GM18498 (cell line): ENCODE results near the gene GRIA3.

Experiments used
- ATAC-seq: cut with Tn5 transposase; IDR thresholded peaks from one replicate; pipeline ENCODE4 v1.9.1; 2021; ENCODE audit warnings: mild to moderate bottlenecking, moderate library complexity; ENCODE audit not compliant: unreplicated experiment

The GRIA3 gene

DNA sequence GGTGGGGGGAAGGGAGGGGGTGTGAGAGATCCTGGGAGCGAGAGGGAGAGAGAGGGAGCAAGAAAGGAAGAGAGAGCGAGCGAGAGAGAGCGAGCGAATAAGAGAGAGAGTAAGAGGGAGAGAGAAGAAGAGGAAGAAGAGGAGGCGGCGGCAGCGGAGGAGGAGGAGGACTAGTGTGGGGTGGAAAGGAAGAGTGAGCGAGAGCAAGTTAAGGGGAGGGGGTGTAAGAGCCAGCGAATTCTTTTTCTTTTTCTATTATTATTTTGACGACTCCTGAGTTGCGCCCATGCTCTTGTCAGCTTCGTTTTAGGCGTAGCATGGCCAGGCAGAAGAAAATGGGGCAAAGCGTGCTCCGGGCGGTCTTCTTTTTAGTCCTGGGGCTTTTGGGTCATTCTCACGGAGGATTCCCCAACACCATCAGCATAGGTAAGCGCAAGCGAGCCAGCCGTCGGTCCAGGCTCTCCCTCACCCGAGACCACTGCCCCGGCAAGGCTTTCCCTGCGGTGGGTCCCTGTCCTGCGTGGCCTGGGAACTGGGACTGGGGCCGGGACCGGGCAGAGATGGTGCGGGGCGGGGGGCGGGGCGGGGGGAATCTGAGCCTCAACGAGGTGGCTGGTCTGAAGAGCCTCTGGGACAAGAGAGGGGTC is at the start of gene GRIA3:
Gene GRIA3 (plus strand): TSS at position 60 of the 647 bp plus-strand sequence. CDS start 258 bp downstream, at position 318.
- no peak for ATAC-seq

DNA sequence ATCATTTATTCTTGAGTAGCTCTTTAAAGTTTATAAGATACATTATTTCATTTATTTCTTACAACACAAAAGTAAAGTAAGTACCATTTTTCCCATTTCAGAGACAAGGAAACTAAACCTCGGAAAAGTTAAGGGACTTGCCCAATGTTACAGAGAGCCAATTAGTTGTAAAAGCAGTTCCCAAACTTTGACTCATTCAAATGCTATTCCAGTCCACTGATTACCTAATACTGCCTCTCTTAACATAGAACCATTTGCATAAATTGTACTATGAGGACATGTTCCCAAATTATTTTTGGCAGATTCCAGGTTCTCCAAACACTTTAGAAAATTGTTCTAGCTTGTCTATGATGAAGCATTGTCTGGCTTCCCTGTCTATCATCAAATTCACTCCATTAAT is 45.6 kb upstream of the GRIA3 start:
- no peak for ATAC-seq

DNA sequence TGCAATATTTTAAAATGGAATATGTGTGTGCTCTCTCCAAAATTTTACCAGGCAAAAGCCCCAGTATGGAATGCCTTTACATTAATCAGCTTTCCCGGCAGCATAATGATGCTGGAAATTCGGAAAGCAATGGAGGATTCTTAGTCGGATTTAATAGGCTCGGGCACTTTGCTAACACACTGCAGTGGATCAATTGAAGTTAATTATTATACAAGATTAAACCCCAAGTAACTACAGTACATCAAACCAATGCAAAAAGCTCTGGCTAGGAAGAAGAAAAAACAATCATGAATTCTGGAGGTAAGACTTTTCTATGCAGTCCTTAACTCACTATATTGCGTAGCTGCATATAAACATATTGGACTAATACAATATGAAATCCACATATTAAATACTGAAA is 43.6 kb upstream of the GRIA3 start:
- no peak for ATAC-seq

DNA sequence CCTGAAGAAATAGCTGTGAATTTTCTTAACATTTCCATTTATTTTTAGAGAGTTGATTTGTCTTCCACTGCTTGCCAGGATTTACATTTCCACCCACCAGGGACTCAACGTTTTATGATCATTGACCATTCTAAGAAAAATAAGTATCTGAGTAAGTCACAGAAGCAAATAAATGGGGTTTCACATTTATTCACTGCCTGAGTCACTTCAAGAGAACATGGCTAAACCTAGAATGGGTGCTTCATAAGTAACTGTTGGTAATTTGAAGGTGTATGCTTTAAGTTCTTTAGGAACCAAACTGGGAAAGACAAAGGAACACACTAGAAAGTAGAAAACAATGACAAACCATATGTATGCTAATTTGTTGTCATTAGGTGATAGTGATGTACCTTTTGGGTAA is 43.2 kb upstream of the GRIA3 start:
- no peak for ATAC-seq

DNA sequence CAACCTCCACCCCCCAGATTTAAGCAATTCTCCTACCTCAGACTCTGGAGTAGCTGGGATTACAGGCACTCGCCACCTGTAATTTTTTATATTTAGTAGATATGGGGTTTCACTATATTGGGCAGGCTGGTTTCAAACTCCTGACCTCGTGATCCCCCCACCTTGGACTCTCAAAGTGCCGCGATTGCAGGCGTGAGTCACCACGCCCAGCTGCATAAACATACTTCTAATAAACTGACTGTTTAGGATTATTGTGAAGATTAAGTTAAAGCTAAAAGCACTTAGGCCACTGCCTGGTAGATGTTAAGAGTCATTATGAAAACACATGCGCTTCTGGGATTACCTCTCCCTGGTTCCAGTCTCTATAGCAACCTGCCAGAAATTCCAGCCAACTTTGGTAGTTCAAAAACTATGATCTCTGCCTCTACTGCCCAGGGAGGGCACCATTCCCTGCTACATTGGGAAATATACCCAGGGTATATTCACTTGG is 30.2 kb upstream of the GRIA3 start:
- no peak for ATAC-seq

DNA sequence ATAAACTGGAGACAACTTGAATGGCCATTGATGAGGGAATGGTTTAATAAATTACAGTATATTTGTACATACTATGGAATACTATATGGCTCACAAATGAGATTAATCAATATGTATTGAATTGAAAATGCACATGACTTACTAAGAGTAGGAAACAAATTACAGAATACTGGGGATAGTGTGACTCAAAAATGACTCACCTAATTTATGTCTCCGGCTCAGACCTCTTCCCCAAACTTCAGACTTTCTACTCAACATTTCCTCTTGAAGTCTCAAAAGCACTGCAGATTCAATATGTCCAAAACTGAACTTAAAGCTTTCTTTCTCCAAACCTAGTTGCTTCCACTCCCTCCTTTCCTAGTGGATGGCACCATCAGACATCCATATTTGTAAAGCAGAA is 28.8 kb upstream of the GRIA3 start:
- ATAC-seq, result no peak

DNA sequence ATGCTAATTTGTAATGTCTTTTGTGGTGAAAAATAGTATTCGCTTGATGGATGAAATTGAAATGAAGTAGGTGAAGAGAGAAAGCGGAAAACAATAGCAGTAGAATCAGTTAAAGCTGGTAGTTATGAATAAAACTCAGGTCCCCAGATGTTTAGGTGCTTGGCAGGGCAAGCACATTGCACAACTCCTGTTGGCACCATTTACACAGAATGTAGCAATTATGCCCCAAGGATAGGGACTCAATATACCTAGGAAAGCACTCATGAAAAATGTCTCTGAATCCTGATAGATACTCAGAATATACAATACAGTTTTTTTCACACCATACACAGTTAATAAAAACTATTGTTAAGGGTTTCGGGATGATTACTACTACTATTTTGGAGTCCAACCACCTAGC is 26.5 kb upstream of the GRIA3 start:
- no peak for ATAC-seq

DNA sequence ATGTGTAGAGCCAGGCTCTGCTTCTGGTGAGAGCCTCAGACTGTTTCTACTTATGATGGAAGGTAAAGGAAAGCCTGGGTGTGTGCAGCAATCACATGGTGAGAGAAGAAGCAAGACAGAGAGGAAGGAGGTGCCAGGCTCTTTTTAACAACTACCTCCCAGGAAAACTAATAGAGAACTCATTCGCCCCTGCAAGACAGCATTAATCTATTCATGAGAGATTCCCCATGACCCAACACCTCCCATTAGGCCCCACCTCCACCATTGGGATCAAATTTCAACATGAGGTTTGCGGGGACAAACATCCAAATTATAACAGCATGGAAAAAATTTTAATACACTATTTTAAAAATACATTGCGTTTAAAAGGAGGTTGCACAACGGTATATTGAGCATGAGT is 24.7 kb upstream of the GRIA3 start:
- no peak for ATAC-seq

DNA sequence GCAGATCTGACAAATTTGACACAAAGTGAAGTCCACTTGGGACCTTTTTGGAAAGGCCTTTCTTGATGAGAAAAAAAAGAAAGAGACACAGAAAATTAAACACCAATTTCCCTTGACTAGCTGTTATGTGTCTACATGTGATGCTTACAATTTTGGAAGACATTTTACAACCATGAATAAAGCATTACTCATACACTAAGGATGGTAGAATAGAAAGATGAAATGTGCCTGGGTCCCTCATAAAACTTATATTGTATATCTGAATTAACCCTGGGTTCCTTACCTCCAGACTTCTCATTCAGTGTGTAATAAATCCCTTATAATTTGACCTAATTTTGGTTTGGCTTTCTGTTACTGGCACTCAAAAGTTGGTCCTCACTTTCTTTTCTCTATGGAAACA is 16.5 kb upstream of the GRIA3 start:
- ATAC-seq, result no peak

DNA sequence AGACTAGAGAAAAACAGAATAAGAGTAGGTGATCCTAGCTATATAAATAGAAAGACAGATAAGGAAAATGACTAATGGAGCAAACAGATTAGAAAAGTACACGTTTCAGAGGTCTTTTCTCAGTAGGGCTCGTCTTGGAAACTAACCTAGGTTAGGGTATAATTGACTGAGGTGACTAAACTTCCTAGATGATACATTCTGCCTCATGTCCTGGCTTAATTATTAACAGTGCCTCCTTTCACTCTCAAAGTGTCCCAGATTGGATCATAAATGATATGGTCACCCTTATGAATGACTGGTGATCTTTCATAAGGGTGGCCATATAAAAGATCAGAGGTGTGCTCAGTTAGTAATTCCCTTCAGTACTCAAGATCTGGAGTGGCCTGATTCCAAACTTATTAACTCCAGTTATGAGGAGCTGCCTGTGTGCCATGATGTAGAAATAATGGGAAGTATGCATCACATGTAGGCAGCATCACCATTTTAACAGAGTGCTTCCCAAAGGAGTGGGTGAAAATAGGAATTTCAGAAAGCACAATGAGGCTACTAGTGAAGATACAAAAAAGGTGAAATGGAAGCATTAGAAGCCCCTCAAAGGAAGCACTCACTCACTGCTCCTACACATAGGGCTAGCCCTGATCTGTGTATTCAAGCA is 14.7 kb upstream of the GRIA3 start:
- no peak for ATAC-seq

DNA sequence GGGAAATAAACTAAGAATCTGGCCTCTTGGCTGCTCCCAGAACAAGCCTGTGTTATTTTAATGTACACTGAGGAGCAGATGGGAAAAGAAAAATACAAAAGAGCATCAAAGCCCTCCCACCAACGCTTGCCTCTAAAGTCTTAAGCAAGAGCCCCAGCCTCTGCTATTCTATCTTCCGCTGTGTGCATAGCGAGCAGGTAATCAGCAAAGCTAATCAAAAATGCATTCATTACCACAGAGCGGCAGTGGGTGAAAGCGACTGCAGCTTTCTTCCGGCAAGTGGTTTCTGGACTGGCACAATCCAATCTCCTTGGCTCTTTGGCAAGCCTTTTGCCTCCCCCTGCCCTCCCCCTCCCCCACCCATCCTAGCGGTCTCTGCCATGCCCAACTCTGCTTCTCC is 13.5 kb upstream of the GRIA3 start:
- ATAC-seq, result no peak

DNA sequence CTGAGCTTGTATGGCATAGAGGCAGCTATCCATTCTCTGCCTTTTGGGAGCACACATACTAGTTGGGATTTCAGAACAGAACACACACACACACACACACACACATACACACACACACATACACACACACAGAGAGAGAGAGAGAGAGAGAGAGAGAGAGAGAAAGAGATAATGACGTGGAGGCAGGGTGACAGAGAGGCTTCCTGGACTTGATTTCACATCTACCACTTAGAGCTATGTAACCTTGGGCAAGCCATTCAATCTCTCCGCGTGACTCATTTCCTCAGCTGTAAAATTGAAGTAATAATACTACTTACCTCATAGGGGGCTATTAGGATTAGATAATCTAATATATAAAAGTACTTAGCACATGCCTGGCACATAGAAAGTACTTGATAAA is 12.3 kb upstream of the GRIA3 start:
- no peak for ATAC-seq

DNA sequence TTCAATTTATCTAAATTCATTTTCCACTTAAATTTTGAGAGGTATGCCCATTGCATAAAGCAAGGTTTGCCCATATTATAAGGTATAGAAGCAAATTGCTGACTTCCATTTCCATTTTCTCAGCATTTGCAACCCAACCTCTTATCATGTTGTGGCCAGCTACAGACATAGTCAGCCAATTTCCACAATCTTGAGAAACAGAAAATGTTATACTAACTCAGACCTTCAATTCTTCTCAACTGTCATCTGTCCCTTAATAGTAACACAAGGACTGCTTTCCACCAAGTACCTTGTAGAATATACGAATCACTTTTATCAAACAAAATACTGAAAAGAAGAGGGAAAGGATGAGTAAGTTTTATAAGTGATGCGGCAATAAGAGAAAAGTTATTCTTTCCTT is 11.2 kb upstream of the GRIA3 start:
- no peak for ATAC-seq

DNA sequence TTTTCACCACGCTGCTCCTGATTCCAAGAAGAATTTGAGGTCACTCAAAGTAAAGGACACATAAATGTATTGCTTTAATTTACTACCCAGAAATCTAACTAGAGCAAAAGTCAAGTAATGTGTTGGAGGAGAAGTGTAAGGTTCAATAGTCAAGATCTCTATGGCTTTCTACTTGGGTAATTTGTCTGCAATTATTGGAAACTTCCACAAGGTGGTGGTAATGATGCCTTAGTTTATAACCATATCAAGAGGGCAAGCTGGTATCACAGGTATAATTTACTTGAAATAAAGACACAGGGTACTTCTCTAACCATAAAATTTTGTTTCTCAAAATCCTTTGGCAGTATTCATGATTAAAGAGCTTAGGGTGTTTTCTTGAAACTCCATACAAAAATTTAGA is 10.2 kb upstream of the GRIA3 start:
- no peak for ATAC-seq

DNA sequence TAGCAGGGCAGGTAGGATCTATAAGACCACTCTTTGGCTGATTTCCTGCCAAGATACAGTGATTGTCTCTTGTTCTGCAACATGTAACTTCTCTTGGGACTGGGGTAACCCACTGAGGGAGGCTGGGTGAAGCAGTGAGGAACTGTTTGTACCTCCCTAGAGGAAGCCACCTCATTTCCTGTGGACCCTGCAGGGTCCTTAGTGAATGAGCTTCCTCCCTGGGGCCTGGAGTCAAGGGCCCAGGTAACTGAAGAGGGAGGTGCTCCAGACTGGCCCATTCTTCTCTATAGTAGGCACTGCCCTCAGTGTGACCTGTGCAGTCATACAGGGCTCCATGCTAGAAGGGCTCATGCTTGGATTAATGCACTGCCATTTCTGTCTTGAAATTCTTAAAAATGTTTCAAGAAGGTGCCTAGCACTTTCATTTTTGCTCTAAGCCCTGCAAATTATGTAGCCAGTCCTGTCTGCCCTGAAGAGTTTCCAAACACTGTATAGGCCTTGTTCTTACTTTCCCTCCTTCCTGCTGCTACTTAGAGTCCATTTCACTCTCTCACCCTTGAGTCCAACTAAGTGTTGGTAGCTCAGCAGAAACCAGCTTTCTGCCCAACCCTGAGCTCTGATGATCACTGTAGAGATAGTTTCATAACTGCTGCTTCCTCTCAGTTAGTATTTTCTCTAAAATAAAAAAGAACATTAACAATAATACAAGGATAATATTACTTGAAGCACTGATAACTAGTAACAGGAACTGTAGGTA is 8.5 kb upstream of the GRIA3 start:
- no peak for ATAC-seq

DNA sequence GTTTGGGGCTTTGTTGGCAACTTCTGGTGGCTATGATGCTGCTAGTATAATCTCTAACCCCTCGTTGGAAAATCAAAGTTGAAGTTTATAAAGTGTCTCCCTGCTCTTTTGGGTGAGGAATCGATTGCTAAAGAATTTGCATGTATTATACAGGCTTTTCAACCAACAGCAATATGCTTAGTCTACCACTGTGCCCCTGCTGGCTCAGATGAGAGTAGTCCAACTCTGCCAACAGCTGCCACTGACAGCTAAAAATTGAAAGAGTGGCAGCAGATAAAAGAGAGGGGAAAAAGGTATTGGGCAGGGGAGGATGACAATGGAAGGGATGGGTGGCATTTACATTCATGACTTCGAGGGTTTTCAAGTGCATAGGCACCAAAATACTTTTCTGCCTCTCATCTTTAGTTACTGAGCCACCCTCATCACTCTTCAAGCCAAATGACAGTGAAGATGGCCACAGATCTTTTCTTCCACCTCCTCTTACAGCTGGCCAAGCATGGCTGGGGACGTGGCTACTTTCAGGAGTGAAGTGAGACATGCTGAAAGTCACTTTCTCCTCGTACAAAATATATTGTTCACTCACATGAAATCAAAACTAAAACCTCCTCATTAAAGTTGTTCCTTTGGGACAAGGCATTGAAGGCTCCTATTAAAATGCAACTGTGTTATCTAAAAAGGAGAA is 2.7 kb upstream of the GRIA3 start:
- ATAC-seq, result no peak

DNA sequence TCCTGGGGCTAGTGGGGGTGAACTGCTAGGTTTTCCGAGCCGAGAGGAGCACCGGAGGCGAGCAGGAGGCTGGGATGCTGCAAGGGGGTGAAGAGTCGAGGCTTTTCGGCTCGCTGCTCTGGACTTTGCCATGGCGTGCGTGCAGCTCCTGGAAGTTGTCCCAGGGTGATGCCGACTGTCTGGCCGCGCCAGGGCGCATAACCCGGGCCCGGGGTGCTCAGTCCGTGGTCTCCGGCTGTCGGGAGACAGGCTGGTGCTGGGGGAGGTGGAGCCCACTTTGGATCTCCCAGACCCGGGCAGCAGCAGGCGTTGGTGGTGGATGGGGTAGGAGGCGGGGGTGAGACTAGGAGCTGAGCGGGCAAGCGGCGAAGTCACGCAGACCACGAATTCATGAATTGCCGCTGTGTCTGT is 793 bp downstream of the GRIA3 start:
- ATAC-seq, result no peak

DNA sequence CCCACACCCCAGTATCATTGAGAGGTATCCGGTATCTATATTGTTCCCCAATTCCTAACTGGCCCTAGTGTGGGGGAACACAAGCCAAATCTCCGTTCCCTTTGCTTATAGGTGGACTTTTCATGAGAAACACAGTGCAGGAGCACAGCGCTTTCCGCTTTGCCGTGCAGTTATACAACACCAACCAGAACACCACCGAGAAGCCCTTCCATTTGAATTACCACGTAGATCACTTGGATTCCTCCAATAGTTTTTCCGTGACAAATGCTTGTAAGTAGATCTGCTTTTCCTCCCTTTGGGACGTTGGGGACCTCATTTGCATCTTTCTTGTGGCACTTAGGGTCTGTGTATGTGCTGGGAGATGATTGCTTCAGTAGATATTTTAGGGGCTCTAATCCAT is 1.6 kb downstream of the GRIA3 start:
- ATAC-seq, result no peak

DNA sequence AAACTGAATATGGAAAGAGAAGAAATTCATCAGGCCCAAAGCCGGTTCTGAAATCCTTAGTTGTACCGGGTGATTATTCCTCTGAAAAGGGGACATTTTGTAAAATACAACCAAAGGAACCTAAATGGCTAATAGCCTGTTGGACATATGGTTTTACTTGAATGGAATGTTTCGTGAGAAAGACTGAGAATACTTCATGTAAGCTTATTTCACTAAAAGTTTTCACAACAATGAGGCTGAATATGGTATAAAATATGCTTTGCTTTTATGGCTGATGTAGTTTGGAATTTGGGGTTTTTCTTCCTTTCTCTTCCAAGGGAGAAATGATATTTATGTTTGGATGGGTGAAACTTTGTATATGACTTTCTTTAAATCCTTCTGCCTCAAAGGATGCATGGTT is 2.7 kb downstream of the GRIA3 start:
- ATAC-seq, result no peak

DNA sequence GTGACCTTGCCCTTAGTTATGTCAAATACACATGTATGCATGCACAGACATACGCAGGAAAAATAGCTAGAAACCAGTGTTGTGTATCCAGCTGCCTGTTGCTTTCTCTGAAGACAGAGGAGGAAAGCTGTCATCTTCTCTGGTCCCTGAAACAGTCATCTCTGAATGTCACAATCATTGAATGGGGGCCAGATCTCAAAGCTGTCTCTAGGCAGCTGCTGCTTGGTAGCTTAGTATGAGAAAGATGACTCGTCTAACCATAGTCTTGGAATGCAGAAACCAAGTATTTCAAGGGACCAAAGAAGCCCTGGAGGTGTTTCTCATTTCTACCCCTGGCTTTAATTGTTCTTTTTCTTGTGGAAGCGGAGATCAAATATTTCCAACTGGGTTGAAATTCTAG is 4.0 kb downstream of the GRIA3 start:
- no peak for ATAC-seq

DNA sequence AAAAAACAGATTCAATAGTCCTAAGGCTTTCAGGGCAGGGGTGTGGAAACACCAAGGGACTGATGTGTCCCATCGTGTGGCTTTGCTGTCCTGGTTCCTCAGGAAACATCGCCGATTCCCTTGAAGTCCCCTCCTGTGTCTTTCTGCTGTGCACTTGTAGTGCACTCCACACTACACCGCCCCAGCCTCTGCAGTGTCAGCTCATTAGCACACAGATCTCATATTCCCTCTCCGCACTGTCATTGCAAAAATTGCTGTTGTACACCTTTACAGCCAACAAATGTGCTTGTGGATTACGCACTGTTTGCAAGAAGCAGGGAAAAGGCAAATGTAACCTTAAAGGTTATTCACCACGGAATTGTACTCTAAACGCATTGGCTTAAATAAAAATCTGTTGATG is 5.3 kb downstream of the GRIA3 start:
- no peak for ATAC-seq

DNA sequence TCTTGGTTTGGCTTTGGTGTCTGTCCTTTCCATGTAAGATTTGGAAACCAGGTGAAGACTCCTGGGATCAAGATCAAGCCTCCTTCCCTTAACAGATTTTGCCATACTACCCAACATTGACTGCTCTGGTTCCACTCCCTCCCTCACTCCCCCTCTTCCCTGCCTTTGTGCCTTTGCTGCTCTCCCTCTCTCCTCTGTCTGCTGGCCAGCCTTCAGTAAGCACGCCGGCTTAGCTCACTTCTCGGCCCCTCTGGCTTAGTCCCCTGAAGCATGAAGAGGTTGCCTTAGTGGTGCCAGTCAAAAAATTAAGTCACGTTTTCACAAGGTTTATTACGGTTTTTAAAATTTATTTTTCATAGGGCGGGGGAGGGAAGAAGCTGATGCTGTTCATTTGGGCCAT is 6.0 kb downstream of the GRIA3 start:
- no peak for ATAC-seq
